Adipose tissue (tissue), 3 donors: ENCODE data around the gene SLC12A9. TPM values are rescaled to one million over a fixed set of nuclear protein-coding genes. Genes with fewer than 3 reads are reported as not detected.

Experiments used
- H3K27ac ChIP-seq: one replicate; pipeline ENCODE4 v1.5.1; 2013; ENCODE audit warnings: low read depth, low read length
- WGBS, 3 donors: extraction: QIAGEN DNeasy Blood & Tissue Kit; methylation state at CpG; one replicate each; pipeline ENCODE4 v1.1.7; 2013; 5-methylcytosine and 5-hydroxymethylcytosine counted together
- polyA plus RNA-seq, 3 donors: library from polyadenylated mRNA; stranded (reverse); fragments of 200-250 nt; gene quantifications; one replicate each; pipeline ENCODE4 v1.2.3, GENCODE V29; 2013
- donor health status: healthy with polysubstance abuse.
- donor health status: Bipolar disorder and iron deficiency.
- donor health status: healthy.

The SLC12A9 gene
- polyA plus RNA-seq, 3 donors: 12.0 to 18.8 (median 13.8) TPM

DNA sequence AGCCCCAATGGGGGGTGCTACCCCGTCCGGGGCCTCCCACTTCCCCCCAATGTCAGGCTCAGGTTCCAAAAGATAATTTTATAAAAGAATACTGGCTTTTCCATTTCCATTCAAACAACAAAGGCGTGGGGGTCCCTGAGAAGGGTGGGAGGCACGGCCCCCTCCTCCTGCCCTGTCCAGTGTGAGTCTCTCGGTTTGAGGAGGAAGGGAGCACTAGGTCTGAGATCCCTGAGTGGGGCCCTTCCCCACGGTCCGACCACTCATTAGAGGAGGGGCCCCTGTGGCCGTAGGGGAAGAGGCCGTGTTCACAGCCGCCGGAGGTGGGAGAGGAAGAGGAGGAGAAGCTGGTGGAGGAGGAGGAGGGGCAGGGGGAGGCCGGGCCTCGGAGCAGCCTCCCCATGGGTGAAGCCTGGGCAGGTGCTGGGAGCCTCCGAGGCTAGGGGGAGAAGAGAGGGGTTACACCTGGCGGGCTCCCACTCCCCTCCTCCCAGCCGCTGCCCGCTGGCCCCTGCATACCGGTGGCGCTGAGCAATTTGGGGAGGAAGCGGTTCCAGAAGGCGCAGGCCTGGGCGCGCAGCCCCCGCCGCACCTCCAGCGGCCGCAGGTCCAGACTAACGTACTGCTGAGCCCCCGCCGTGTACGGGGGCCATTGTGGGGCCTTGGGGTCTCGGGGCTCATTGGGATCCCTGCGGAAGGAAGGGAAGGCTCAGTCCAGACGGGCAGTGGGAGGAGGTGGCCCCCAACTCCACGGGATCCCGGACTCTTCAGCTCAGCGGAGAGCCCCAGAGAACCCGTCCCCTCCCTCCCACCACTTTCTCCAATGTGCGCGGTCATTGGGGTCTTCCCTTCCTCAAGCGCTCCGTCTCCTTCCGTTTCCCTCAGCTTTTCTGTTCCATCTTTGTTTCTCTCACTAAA, 38.4 kb downstream of the SLC12A9 start:
- WGBS, 3 donors: 18 to 27% (median 19%) methylated on average over 36 to 43 of the region's 43 CpGs
- H3K27ac ChIP-seq: no peak overlapping the region

DNA sequence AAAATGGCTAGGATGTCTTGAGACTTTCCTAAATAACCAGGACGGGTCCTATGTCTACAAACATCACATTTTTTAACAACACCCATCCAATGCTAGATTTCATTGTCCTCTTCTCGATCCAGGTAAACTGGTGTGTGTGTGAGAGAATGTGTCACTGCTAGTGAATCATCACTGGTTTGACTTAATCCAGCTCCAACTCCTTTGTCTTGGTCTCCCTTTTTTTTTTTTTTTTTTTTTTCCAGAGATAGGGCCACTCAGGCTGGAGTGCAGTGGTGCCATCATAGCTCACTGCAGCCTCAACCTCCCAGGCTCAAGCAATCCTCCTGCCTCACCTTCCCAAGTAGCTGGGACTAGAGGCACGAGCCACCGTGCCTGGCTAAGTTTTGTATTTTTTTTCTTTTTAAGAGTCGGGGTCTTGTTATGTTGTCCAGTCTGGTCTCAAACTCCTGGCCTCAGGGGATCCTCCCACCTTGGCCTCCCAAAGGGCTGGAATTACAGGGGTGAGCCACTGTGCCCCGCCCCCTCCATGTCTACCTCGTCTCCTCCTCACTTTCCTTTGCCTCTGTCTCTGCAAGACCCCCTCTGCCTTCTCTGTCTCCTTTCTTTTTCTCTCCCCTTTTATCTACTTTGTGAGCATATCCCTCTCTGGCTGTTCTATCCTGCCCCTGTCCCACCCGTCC, 39.2 kb downstream of the SLC12A9 start:
- no peak overlapping the region for H3K27ac ChIP-seq
- WGBS, 3 donors: 74 to 76% (median 76%) methylated on average over 7 to 8 of the region's 8 CpGs

DNA sequence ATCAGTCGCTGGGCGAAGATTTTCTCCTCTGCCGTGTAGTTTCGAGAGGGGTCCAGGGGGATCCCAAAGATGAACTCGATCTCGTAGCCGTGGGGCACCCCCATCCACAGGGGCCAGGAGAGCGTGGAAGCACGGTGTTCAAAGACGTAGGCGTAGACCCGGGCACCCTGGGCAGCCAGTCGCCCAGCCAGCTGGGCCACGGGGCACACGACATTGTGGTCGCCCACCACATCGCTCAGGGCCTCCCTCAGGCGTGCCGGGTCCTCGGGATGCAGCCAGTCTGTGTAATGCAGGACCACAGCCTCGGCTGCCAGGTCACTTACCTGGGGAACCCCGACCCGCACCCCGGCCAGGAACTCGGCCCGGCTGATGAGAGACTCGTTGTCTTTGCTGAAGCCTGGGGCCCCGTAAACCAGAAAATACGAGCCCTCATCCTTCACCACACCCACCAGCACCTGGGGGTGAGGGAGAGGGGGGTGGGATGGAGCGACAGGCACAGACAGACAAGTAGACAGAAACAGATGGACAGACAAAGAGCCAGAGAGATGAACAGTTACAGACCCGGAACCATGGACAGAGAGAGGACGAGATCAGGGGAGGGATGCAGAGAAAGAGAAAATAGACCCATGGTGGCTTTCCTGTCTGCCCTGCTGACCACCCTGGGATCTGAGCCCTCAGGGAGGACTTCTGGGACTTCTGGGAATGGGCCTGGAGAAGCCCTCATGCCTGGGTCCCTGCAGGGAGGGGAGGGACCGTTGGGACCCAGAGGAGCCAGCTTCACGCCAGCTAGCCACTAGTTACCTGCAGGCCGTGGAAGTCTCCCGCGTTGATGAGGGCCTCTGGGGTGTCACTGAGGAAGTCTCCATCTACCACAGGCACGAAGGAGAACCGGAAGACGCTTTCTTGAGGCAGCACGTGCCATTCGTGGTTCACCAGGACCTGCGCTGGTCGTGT, 40.1 kb downstream of the SLC12A9 start:
- H3K27ac ChIP-seq: no peak overlapping the region
- WGBS, 3 donors: 88 to 91% (median 89%) methylated on average over 44 of the region's 44 CpGs

DNA sequence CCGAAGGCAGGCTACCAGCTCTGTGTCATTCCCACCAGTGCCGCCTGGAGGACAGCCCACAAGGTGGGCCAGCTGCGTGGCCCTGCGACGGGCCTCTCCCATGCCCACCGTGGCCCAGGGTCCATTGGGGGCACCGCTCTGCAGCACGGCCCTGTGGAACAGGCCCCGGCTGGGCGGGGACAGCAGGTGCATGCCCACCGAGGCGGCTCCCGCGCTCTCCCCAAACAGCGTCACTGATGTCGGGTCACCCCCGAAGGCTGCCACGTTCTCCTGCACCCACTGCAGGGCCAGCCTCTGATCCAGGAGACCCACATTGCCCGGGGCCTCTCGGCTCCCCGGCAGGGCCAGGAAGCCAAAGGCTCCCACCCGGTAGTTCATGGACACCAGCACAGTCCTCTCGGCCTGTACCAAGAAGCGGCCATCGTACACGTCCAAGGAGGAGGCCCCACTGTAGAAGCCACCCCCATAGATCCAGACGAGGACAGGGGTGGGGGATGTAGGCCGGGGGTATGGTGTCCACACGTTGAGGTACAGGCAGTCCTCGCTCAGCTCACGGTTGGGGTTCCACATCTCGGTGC, 40.9 kb downstream of the SLC12A9 start:
- 90 to 91% (median 91%) methylated on average over 32 of the region's 32 CpGs for whole genome bisulfite sequencing, 3 donors
- H3K27ac ChIP-seq: no peak overlapping the region

DNA sequence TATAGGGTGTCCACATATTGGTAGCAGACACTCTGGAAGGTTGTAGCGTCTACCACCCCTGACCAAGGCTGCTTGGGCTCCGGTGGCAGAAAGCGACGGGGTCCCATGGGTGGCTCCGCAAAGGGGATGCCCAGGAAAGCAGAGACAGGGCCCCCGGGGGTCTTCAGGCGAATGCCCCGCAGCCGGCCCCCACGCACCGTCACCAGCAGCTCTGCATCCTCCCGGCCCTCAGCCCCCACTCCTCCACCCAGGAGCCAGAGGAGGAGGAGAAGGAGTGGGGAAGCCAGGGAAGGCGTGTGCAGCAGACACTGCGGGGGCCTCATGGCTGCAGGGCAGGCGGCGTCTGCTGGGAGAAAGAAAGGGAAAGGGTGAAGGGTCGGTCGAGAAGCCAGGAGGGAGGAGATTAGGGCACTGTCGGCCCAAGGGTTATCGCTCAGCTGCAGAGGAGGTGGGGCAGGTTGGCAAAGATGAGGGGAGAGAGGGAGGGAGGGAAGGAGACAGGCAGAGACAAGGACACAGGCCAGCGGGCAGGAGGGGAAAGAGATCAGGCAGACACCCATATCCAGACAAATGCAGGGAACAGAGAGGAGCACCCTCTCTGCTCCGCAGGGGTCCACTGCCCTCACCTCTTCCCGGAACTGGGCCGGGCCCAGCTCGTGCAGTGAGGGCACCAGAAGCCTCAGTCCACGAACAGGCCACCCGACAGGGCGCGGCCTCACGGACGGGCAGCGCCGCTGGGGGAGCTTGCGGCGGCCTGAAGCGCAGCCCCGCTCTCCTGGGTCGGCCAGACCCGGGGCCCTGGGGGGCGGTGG, 41.6 kb downstream of the SLC12A9 start:
- WGBS, 3 donors: 39 to 49% (median 44%) methylated on average over 30 to 40 of the region's 40 CpGs
- H3K27ac ChIP-seq: no peak overlapping the region

DNA sequence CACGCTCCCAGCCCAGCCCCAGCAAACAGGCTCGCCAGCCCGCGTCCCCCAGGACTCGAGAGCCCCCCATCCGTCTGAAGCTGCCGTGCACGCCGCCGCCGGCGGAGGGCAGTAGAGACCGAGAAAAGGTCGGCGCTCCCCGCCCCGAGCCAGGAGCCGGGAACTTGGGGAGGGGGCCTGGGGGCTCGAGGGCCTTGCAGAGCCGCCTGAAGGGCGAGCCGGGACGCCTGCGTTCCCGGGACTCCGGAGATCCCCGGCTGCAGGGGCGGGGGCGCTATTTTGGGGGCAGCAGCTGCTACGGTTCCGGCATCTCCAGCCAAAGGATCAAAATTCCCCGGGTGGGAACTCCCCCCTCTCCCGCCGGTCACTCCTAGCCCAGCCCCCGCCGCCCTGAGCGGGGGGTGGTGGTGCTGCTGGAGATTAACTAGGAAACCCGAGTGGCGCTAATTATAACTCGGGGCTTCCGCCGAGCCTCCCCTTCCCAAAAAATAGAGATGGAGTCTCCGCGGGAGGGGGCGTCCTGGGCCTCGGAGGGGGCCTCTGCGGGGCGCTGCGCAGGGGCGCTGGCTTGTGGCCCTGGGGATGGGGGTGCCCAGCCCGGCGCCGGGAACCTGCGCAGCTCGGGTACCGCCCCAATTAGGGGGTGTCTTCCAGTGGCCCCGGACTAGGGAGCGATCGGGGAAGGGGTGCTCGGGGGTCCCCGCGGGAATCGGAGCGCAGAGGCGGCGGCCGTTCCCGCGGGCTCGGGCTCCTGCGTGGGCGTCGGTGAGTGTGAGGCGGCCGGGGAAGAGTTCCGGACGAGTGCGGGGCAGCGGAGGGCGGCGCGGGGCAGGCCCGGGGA, 42.6 kb downstream of the SLC12A9 start:
- WGBS, 3 donors: 1 to 2% (median 1%) methylated on average over 72 to 83 of the region's 83 CpGs

DNA sequence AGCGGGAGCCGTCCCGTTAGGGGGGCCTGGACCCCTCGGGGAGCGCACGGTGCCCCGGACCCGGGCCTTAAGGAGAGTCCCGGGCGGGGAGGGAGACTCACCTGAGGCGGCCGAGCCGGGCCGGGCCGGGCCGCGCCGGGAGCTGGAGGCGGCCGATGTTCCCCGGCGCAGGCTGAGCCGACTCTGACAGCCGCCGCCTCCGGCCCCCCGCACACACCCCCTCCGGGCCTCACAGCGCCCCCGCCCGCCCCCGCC, 43.1 kb downstream of the SLC12A9 start, which contains the start of gene ACHE:
Gene ACHE, minus strand, starts transcription at position 188 of the 255 bp plus-strand sequence. CDS start 1,656 bp downstream, outside the sequence.
- WGBS, 3 donors: 0 to 1% (median 1%) methylated on average over 16 to 29 of the region's 32 CpGs
- no peak within 1 kb of the TSS for H3K27ac ChIP-seq

More for the DNA sequence above, 42.6 kb downstream of the SLC12A9 start:
- H3K27ac ChIP-seq: no peak overlapping the region

DNA sequence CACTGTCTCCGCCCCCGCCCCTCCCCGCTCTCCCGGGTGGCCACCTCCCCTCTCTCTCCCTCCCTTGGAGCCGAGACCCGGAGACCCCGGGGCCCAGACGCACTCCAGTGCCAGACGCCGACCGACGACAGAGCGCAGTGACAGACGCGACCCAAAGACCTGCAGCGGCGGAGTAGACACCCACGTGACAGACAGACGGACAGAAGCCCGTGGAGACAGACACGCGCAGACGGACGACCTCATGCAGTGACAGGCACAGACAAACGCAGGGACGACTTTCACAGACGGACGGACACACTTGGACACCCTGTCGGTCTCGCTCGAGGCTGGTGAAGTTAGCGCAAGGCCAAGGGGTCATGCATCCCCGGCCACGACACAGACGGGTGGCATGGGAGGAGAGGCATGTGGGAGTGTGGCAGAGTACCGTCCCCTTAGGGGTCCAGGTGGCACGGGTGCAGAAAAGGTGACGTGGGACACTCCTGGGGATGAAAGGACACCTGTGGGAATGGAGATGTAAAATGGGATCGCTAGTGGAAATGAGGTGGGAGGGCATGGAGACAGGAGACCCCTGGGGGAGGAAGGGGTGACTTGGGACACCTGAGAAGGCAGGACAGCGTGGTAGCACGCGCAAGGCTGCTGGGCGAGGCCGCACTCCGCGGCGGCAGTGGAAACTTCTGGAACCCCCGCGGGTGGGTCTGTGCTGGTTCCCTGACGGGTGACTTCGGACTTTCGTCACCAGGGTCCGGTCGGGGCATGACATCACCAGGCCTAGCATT, 43.6 kb downstream of the SLC12A9 start:
- 4 to 5% (median 5%) methylated on average over 50 to 54 of the region's 54 CpGs for WGBS, 3 donors
- no peak overlapping the region for H3K27ac ChIP-seq

DNA sequence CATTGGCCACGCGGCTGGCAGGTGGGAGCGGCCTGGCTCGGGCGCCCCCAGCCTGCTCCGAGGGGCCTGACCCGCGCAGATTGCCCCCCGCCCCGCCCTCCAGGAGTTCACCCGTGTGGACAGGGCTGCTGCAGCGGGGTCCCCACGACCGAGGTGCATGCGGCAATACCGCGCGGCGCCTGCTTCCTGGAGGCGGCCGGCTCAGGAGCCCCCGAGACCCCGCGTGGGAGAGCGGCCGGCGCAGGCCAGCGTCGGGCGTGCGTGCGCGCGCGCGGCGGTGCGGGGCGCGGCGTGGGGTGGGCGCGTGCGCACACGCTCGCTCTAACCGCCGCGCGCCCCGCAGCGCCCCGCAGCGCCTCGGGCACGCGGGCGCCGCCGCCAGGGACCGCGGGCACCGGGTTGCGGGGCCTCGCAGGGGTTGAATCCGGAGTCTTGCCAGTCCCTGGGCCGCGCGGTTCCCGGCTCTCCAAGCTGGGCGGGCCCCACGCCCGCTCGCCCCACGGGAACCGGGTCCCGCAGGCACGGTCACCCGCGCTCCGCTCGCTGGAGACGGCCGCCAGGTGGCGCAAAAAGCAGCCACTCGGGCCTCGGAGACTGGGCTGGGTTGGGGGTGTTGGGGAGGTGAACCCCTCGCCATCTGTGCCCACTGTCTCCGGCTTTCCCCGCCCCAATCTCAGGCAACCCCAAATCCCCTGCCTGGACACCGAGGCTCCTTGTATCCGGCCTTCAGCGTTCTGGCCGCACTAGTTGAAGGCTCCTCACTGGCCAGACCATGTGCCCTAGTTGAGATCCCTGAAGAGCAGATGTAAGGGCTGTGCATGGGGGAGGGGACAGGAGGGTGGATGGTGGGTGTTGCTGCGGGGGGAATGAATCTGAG, 44.5 kb downstream of the SLC12A9 start:
- no peak overlapping the region for H3K27ac ChIP-seq
- WGBS, 3 donors: 1 to 2% (median 2%) methylated on average over 69 to 95 of the region's 95 CpGs

DNA sequence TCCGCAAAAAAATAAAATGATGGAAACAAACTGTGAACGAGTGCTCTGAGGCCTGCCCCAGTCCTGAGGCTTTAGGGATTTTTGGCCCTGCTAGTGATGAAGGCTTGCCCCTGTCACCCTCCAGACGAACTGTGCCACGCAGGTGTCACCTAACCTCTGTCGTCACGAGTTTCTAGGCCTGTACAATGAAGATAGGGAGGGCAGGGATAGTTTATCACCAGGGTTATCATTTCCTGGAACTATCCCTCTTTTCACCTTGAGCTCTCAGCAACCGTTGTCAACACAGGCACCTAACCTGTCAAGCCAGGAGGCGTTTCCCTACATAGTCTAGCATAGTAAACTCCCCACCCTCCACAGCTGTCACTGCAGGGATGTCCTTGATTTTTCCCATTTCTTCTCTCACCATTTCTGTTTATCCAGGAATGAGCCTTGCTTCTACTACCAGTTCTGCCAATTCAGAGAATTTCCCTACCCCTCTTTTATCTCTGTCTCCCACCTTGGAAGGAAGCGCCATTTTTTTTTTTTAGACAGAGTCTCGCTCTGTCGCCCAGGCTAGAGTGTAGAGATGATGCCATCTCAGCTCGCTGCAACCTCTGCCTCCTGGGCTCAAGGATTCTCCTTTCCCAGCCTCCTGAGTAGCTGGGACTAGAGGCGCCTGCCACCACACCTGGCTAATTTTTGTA, 45.4 kb downstream of the SLC12A9 start:
- no peak overlapping the region for H3K27ac ChIP-seq
- 56 to 75% (median 75%) methylated on average over 13 of the region's 13 CpGs for WGBS, 3 donors

DNA sequence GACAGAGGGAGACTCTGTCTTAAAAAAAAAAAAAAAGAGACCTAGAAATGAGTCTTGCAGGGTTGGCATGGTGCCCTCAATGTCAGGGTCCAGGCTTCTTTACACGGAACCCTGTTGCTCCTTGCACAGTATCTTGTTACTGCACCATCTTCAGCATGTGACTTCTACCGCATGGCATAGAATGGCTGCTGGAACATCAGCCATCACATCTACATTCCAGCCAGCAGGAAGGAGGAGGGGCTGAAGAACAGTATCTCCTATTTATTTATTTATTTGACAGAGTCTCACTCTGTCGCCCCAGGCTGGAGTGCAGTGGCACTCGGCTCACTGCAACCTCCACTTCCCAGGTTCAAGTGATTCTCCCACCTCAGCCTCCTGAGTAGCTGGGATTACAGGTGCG, 46.9 kb downstream of the SLC12A9 start:
- no peak overlapping the region for H3K27ac ChIP-seq
- WGBS, 3 donors: 89 to 96% (median 92%) methylated on average over 5 of the region's 5 CpGs

DNA sequence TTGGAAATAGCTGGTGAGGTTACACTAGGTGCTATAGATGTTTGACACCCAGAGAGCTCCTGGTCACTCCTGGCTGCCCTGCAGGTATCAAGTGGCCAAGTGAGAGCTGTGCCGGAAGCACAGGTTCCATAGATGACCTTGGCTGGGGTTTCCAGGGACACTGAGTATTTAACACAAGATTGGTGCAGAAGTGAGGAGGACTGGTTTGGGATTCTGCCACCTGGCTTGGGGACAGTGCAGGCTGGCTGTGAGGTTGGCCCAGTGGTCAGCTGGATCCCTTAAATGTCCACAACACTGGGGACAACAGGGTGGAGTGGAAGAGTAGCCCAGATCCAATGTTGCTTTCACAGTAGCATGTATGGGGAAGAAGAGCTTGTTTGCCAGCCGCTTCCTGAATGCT, 48.5 kb downstream of the SLC12A9 start:
- 70 to 90% (median 86%) methylated on average over 2 of the region's 2 CpGs for WGBS, 3 donors
- H3K27ac ChIP-seq: no peak overlapping the region

DNA sequence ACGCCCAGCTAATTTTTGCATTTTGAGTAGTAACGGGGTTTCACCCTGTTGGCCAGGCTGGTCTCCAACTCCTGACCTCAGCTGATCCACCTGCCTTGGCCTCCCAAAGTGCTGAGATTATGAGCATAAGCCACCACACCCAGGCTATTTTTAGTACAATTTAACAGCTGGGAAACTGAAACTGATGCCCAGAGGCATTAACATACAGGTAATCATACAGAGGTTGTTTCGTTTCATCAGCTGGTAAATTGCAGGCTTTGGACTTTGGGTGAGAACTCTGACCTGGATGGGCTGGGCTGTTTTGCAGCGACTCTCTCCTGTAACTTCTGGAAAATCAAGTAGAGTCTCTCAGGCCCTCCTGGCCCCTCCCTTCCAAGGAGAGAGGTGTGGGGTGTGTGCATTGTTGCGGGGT, 49.4 kb downstream of the SLC12A9 start:
- WGBS, 3 donors: 50 to 78% (median 69%) methylated on average over 5 of the region's 5 CpGs
- H3K27ac ChIP-seq: no peak overlapping the region

DNA sequence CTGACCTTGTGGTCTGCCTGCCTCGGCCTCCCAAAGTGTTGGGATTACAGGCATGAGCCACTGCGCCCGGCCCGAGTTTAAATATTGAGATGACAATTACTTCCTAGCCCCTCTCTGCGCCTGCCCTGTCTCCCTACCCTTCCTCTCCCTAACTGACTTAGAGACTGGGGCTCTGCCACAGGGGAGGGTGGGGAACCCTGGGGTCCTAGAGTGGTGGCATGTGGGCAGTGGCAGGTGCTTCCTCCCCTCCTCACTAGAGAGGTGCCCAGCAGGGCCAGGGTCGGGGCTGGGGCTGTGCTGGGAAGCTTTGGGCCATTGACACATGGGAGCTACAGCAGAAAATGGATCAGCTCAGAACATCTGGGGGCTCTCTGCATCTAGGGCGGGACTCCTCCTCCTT, 50.1 kb downstream of the SLC12A9 start:
- 84 to 91% (median 89%) methylated on average over 7 of the region's 7 CpGs for WGBS, 3 donors
- H3K27ac ChIP-seq: no peak overlapping the region

DNA sequence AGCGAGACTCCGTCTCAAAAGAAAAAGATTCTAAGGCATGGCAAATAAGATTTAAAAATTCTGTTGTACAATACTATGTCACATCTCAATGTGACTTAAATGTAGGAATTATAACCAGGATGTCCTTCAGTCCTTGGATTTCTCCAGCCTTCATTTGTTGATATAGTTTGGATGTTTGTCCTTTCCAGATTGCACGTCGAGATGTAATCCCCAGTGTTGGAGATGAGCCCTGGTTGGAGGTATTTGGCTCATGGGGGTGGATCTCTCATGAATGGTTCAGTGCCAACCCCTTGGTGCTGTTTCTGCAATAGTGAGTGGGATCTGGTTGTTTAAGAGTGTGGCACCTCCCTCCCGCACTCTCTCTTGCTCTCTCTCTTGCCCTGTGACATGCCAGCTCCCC, 56.0 kb downstream of the SLC12A9 start:
- no peak overlapping the region for H3K27ac ChIP-seq
- WGBS, 3 donors: 94 to 97% (median 96%) methylated on average over 5 of the region's 5 CpGs
